HepG2 (cell line): ENCODE data around the gene WNT2B. TPM values are rescaled to one million over a fixed set of nuclear protein-coding genes. Genes with fewer than 3 reads are reported as not detected.

ENCODE experiments used
- ATAC-seq: fragments of 200-7000 bp; cut with Tn5 transposase; 3 replicates; pipeline ENCODE4 v1.9.1; 2020; ENCODE audit warnings: mild to moderate bottlenecking, moderate library complexity
- BruUV-seq: library from RNA; stranded (reverse); fragments of 400-500 nt; replicated peaks from 2 replicates; lab custom pipeline; 2021; lab: Mats Ljungman, UMichigan
- CTCF ChIA-PET: fragments of 300-600 bp; formaldehyde crosslinking; extraction: SDS; loops from one replicate; lab custom pipeline; 2021; ENCODE audit warnings: low total read pairs, inconsistent platforms, low intra/inter-chr PET ratio; lab: Yijun Ruan, JAX
- POLR2A ChIA-PET: fragments of 350-600 bp; sonication (Branson Sonifier 250); formaldehyde crosslinking; loops from one replicate; lab custom pipeline; 2020; ENCODE audit warnings: antibody characterized with exemption, inconsistent platforms; lab: Yijun Ruan, JAX
- DNase-seq: peaks from one replicate; pipeline ENCODE4 v3.0.0-alpha.2; 2015; ENCODE audit warnings: low spot score
- FAIRE-seq: peaks from 3 replicates; lab custom pipeline; 2011; peaks lifted over from hg19 to GRCh38; lab: Jason Lieb, UNC
- H2AFZ ChIP-seq: one replicate; pipeline ENCODE4 v1.6.1; 2011; ENCODE audit warnings: low read length, inconsistent platforms
- H3K27ac ChIP-seq: fragments of 300-600 bp; 3 replicates; pipeline ENCODE4 v1.8.0; 2011; ENCODE audit warnings: mixed run types, mild to moderate bottlenecking, mixed read lengths, low read length, inconsistent platforms; ENCODE audit not compliant: insufficient read depth; ENCODE audit errors: extremely low read length
- H3K27me3 ChIP-seq, 2 experiments: fragments of 200-600 bp in 1 of 2; 2 replicates in 1 of 2; 3 replicates in 1 of 2; pipeline versions ENCODE4 v1.6.0 to v1.8.0; 2011; ENCODE audit warnings: low read length in 2 of 2, mild to moderate bottlenecking in 2 of 2, moderate library complexity in 2 of 2, inconsistent platforms in 1 of 2; ENCODE audit not compliant: insufficient read depth in 2 of 2, control insufficient read depth in 1 of 2
- H3K36me3 ChIP-seq, 2 experiments: fragments of 200-600 bp in 1 of 2; replicated peaks in 1 of 2; 2 replicates in 1 of 2; 3 replicates in 1 of 2; pipeline versions ENCODE4 v1.5.1 to v1.8.0; 2011; ENCODE audit warnings: low read length in 2 of 2, inconsistent platforms in 1 of 2; ENCODE audit not compliant: insufficient read depth in 2 of 2, control insufficient read depth in 1 of 2
- H3K4me1 ChIP-seq: 2 replicates; pipeline ENCODE4 v1.5.1; 2012; ENCODE audit warnings: low read length, inconsistent platforms; ENCODE audit not compliant: insufficient read depth
- H3K4me2 ChIP-seq: 2 replicates; pipeline ENCODE4 v1.6.0; 2011; ENCODE audit warnings: low read depth, low read length, inconsistent platforms
- H3K4me3 ChIP-seq, 3 experiments: fragments of 200-600 bp in 1 of 3; sonication (generic), shearing (Covaris generic) in 1 of 3; replicated peaks in 1 of 3; 2 replicates each; pipeline ENCODE4 v1.5.1; 2011 to 2016; ENCODE audit warnings: low read length in 3 of 3, inconsistent platforms in 2 of 3, low read depth in 2 of 3, mild to moderate bottlenecking in 2 of 3, control low read depth in 1 of 3, mixed read lengths in 1 of 3; ENCODE audit not compliant: insufficient read depth in 1 of 3
- H3K79me2 ChIP-seq: one replicate; pipeline ENCODE4 v1.6.1; 2011; ENCODE audit warnings: low read length, inconsistent platforms; ENCODE audit not compliant: insufficient read depth
- H3K9ac ChIP-seq: 2 replicates; pipeline ENCODE4 v1.6.0; 2011; ENCODE audit warnings: mild to moderate bottlenecking, low read depth, low read length, inconsistent platforms; ENCODE audit not compliant: insufficient read depth
- H3K9me3 ChIP-seq: 2 replicates; pipeline ENCODE4 v1.5.1; 2012; ENCODE audit warnings: mild to moderate bottlenecking, low read length
- H4K20me1 ChIP-seq: 2 replicates; pipeline ENCODE4 v1.6.0; 2011; ENCODE audit warnings: inconsistent platforms, mild to moderate bottlenecking, low read length, moderate library complexity; ENCODE audit not compliant: insufficient read depth
- ASH2L ChIP-seq: fragments of 300-600, 200-600 bp; sonication (generic); IDR thresholded peaks from 2 replicates; pipeline ENCODE4 v1.7.0; 2017; ENCODE audit warnings: low read depth, mild to moderate bottlenecking, moderate library complexity, mixed read lengths, low read length; ENCODE audit not compliant: insufficient read length
- ATF5 ChIP-seq: sonication (generic); formaldehyde crosslinking; IDR thresholded peaks from 2 replicates; pipeline ENCODE4 v1.4.0; 2020; ENCODE audit warnings: mild to moderate bottlenecking, low read depth, missing genetic modification reagents
- BORCS8-MEF2B ChIP-seq: sonication (generic); formaldehyde crosslinking; IDR thresholded peaks from 2 replicates; pipeline ENCODE4 v1.8.0; 2022; ENCODE audit warnings: mild to moderate bottlenecking, missing genetic modification reagents
- CEBPB ChIP-seq: IDR thresholded peaks from 2 replicates; pipeline ENCODE4 v1.6.1; 2011; ENCODE audit warnings: low read depth, low read length, improper control_type of control experiment, borderline replicate concordance
- CENPT ChIP-seq: sonication (generic); formaldehyde crosslinking; IDR thresholded peaks from 2 replicates; pipeline ENCODE4 v1.8.0; 2022; ENCODE audit warnings: low read depth, mild to moderate bottlenecking, moderate library complexity, missing genetic modification reagents
- CREM ChIP-seq, 2 experiments: sonication (generic) in 1 of 2; formaldehyde crosslinking in 1 of 2; IDR thresholded peaks; 2 replicates each; pipeline versions ENCODE4 v1.4.0 to v1.6.1; 2016 to 2020; ENCODE audit warnings: antibody characterized with exemption in 1 of 2, mild to moderate bottlenecking in 1 of 2, missing genetic modification reagents in 1 of 2
- ERF ChIP-seq: IDR thresholded peaks from 2 replicates; pipeline ENCODE4 v1.6.1; 2018; ENCODE audit warnings: missing biosample characterization, missing genetic modification reagents
- HNRNPL ChIP-seq: fragments of 200-400 bp; formaldehyde crosslinking; IDR thresholded peaks from 2 replicates; pipeline ENCODE4 v1.6.1; 2017; ENCODE audit warnings: mild to moderate bottlenecking, low read depth, low read length
- HOXD1 ChIP-seq: sonication (generic); formaldehyde crosslinking; IDR thresholded peaks from 2 replicates; pipeline ENCODE4 v1.5.0; 2020; ENCODE audit warnings: missing genetic modification reagents
- KMT2B ChIP-seq: IDR thresholded peaks from 2 replicates; pipeline ENCODE4 v1.6.1; 2016; ENCODE audit warnings: missing genetic modification reagents, missing compliant biosample characterization
- MXD1 ChIP-seq: sonication (generic); formaldehyde crosslinking; IDR thresholded peaks from 2 replicates; pipeline ENCODE4 v1.4.0; 2020; ENCODE audit warnings: mild to moderate bottlenecking, missing genetic modification reagents
- MYPOP ChIP-seq: sonication (generic); formaldehyde crosslinking; IDR thresholded peaks from 2 replicates; pipeline ENCODE4 v1.8.1; 2023; ENCODE audit warnings: mild to moderate bottlenecking, moderate library complexity, missing genetic modification reagents
- NAIF1 ChIP-seq: sonication (generic); formaldehyde crosslinking; IDR thresholded peaks from 2 replicates; pipeline ENCODE4 v1.5.0; 2020; ENCODE audit warnings: mild to moderate bottlenecking, missing genetic modification reagents, borderline replicate concordance
- SMAD1 ChIP-seq: sonication (generic); formaldehyde crosslinking; IDR thresholded peaks from 2 replicates; pipeline ENCODE4 v1.4.0; 2020; ENCODE audit warnings: missing genetic modification reagents, low read depth, mild to moderate bottlenecking, borderline replicate concordance
- SYNCRIP ChIP-seq: fragments of 200-400 bp; formaldehyde crosslinking; IDR thresholded peaks from 2 replicates; pipeline ENCODE4 v1.6.1; 2018; ENCODE audit warnings: mild to moderate bottlenecking, low read depth, low read length; ENCODE audit not compliant: insufficient read depth
- ZMAT5 ChIP-seq: sonication (generic); formaldehyde crosslinking; IDR thresholded peaks from 2 replicates; pipeline ENCODE4 v1.5.0; 2020; ENCODE audit warnings: mild to moderate bottlenecking, low read depth, missing genetic modification reagents, borderline replicate concordance
- ZNF136 ChIP-seq: sonication (generic); formaldehyde crosslinking; IDR thresholded peaks from 2 replicates; pipeline ENCODE4 v1.8.1; 2022; ENCODE audit warnings: low read depth, mild to moderate bottlenecking, moderate library complexity, missing genetic modification reagents
- ZNF431 ChIP-seq: sonication (generic); formaldehyde crosslinking; IDR thresholded peaks from 2 replicates; pipeline ENCODE4 v1.9.0; 2022; ENCODE audit warnings: missing genetic modification reagents, low read depth, mild to moderate bottlenecking, borderline replicate concordance
- ZNF616 ChIP-seq: sonication (generic); formaldehyde crosslinking; IDR thresholded peaks from 2 replicates; pipeline ENCODE4 v1.5.0; 2020; ENCODE audit warnings: low read depth, mild to moderate bottlenecking, missing genetic modification reagents
- ZSCAN21 ChIP-seq: sonication (generic); formaldehyde crosslinking; IDR thresholded peaks from 2 replicates; pipeline ENCODE4 v1.8.0; 2022; ENCODE audit warnings: mild to moderate bottlenecking, missing genetic modification reagents, moderate library complexity, borderline replicate concordance
- ZSCAN29 ChIP-seq: sonication (generic); formaldehyde crosslinking; conservative IDR thresholded peaks from 2 replicates; pipeline ENCODE4 v1.4.0; 2020; ENCODE audit warnings: mild to moderate bottlenecking, missing genetic modification reagents
- WGBS: methylation state at CpG from one replicate; pipeline ENCODE4 v1.1.6; 2017; ENCODE audit warnings: low lambda C conversion rate; 5-methylcytosine and 5-hydroxymethylcytosine counted together
- in situ Hi-C: cut with HindIII; loops from 2 replicates; pipeline ENCODE4 v1.10.0; 2017; ENCODE audit warnings: low pct_unique_long_range_greater_than_20kb; ENCODE audit not compliant: extremely low pct_ligation_motif_present
- intact Hi-C: fragments of 100-400 bp; cut with micrococcal nuclease; formaldehyde crosslinking; loops from one replicate; pipeline ENCODE4 v1.10.0; 2022; ENCODE audit not compliant: unreplicated experiment
- polyA plus RNA-seq, 8 experiments: library from polyadenylated mRNA; depleted of rRNA in 3 of 8; stranded (reverse) in 7 of 8; unstranded in 1 of 8; fragments of >200 nt; fragmentation: Illumina TruSeq in 4 of 8; extraction: Trizol in 4 of 8; gene quantifications; 2 replicates each; pipeline versions ENCODE4 v1.2.1 to v1.2.3, GENCODE V29; 2011 to 2016; ENCODE audit warnings: low read depth in 4 of 8, missing spikeins in 1 of 8, mixed read lengths in 1 of 8; ENCODE audit not compliant: insufficient read depth in 1 of 8
- total RNA-seq, 5 experiments: library from RNA; depleted of rRNA; stranded (reverse); fragments of >200 nt; fragmentation: Illumina TruSeq; extraction: Trizol; gene quantifications; 2 replicates each; pipeline ENCODE4 v1.2.3, GENCODE V29; 2016; ENCODE audit warnings: low read depth in 1 of 5

The WNT2B gene
- total and polyA plus RNA-seq, 2 of the 13 experiments (the other 11 are each of a cell fraction or from before 2014, with no cell fraction given), result 0.11 to 0.32 TPM

- no peaks in the 10 kb centered on the region for H3K36me3 ChIP-seq
- H3K79me2 ChIP-seq, result no peaks in the 10 kb centered on the region
- POLR2A ChIA-PET, result interaction anchor here (1.3 kb wide), 1 partner anchor 75 kb away, joined by 4 read pairs; no protein-coding TSS in a partner anchor
- peaks cover 0 to 3% of the 10 kb centered on the region in 2 experiments; a peak in 1 of 5 replicates for H3K27me3 ChIP-seq
- CTCF ChIA-PET, result interaction anchor here (0.9 to 3.1 kb wide), 5 partner anchors 70 to 107 kb away, joined by 3 to 66 read pairs (median 6); partner anchors contain the start of gene CTTNBP2NL
- H3K4me2 ChIP-seq, result peak overlapping the region; percentile 77
- intact Hi-C loops, result loop anchor here (1.0 kb wide), 1 partner anchor 75 kb away; no protein-coding TSS in a partner anchor
- peaks cover 33% of the 10 kb centered on the region for H3K4me1 ChIP-seq
- H3K9me3 ChIP-seq, result no peaks in the 10 kb centered on the region
- DNase-seq (peak; percentile 82), ATAC-seq (peak; percentile 92), FAIRE-seq (peak; percentile 65)
- H3K27ac ChIP-seq, result no peak overlapping the region
- BruUV-seq, result no TSS peak
- H3K9ac ChIP-seq, result 0 out of 2 replicates have a peak overlapping the region, but pooled peaks have one; percentile 1
- H3K4me3 ChIP-seq, result peak overlapping the region in 1 of 3 experiments; percentile 41; a peak in 2 of 6 replicates
- in situ Hi-C loops, result no loop called here
- no peaks in the 10 kb centered on the region for H4K20me1 ChIP-seq
- no peak overlapping the region for H2AFZ ChIP-seq
- 7% methylated on average over 8 of the region's 31 CpGs for WGBS
- TF ChIP-seq NAIF1 (no peak), CREM (IDR thresholded peaks at IDR 0.05) (no peak), CREM (CRISPR knock-in tag; IDR thresholded peaks at IDR 0.05) (no peak), ZSCAN29 (0 out of 2 replicates have a peak, but pooled peaks have one; percentile 48), CEBPB (no peak), ZNF136 (CRISPR knock-in tag) (peak; percentile 51; the same call in 1 of the 2 replicates), SMAD1 (0 out of 2 replicates have a peak, but pooled peaks have one; percentile 60), HNRNPL (no peak), KMT2B (CRISPR knock-in tag) (0 out of 2 replicates have a peak, but pooled peaks have one; percentile 37), MYPOP (CRISPR knock-in tag) (0 out of 2 replicates have a peak, but pooled peaks have one; percentile 59), ERF (CRISPR knock-in tag) (peak; percentile 62; the same call in 1 of the 2 replicates), ASH2L (peak; percentile 29), ZNF616 (CRISPR knock-in tag) (0 out of 2 replicates have a peak, but pooled peaks have one; percentile 57), ZNF431 (CRISPR knock-in tag) (no peak), ZMAT5 (CRISPR knock-in tag) (no peak), BORCS8-MEF2B (CRISPR knock-in tag) (peak; percentile 59), HOXD1 (CRISPR knock-in tag) (no peak), ZSCAN21 (CRISPR knock-in tag) (0 out of 2 replicates have a peak, but pooled peaks have one; percentile 47), CENPT (CRISPR knock-in tag) (no peak), ATF5 (CRISPR knock-in tag) (no peak), SYNCRIP (no peak), MXD1 (CRISPR knock-in tag) (peak; percentile 80; the same call in 1 of the 2 replicates)
Observed at GRCh38 chr1:112466078-112466660, 42.6 kb upstream of the WNT2B start.
